Ascending aorta (tissue), 2 donors: ENCODE data around the gene VWA1. TPM values are rescaled to one million over a fixed set of nuclear protein-coding genes. Genes with fewer than 3 reads are reported as not detected.
"Not testable (repeated sequence)": the region's sequence is repeated elsewhere in the genome, so short reads cannot be mapped to it uniquely, and the experiment has no call there.

ENCODE experiments used
- DNase-seq, 2 donors: peaks; one replicate each; pipeline ENCODE4 v3.0.0-alpha.2; 2019; ENCODE audit warnings: low spot score in 2 of 2
- H3K27ac ChIP-seq, 2 donors: fragments of 200-600 bp; sonication (generic); one replicate each; pipeline ENCODE4 v1.5.1; 2016 to 2017; ENCODE audit warnings: mild to moderate bottlenecking in 1 of 2
- H3K27me3 ChIP-seq: fragments of 200-600 bp; sonication (generic); one replicate; pipeline ENCODE4 v1.5.1; 2017
- H3K36me3 ChIP-seq, 2 donors: fragments of 200-600 bp; sonication (generic); one replicate each; pipeline ENCODE4 v1.5.1; 2016
- H3K4me1 ChIP-seq, 2 donors: fragments of 200-600 bp; sonication (generic); one replicate each; pipeline ENCODE4 v1.5.1; 2016 to 2017; ENCODE audit warnings: mild to moderate bottlenecking in 1 of 2
- H3K4me3 ChIP-seq, 2 donors: fragments of 200-600 bp; sonication (generic); one replicate each; pipeline ENCODE4 v1.5.1; 2016 to 2017; ENCODE audit warnings: mild to moderate bottlenecking in 1 of 2
- H3K9me3 ChIP-seq, 2 donors: fragments of 200-600 bp; sonication (generic); one replicate each; pipeline ENCODE4 v1.5.1; 2016
- CTCF ChIP-seq, 3 experiments: fragments of 200-600 bp in 2 of 3; fragments of 450-650 bp in 1 of 3; sonication (generic) in 2 of 3; IDR thresholded peaks; one replicate each; pipeline ENCODE4 v1.5.1; 2016 to 2019; ENCODE audit warnings: antibody characterized with exemption in 3 of 3, mild to moderate bottlenecking in 1 of 3, moderate library complexity in 1 of 3
- intact Hi-C: fragments of 100-400 bp; cut with DNase I; formaldehyde crosslinking; loops from one replicate; pipeline ENCODE4 v1.15.1; 2023
- total RNA-seq: library from RNA; depleted of rRNA; stranded (reverse); fragments of >200 nt; gene quantifications from one replicate; pipeline ENCODE4 v1.1.0, GENCODE V29; 2016

The VWA1 gene
- total RNA-seq, 1 donor from 2014 or later: 79.0 TPM

DNA sequence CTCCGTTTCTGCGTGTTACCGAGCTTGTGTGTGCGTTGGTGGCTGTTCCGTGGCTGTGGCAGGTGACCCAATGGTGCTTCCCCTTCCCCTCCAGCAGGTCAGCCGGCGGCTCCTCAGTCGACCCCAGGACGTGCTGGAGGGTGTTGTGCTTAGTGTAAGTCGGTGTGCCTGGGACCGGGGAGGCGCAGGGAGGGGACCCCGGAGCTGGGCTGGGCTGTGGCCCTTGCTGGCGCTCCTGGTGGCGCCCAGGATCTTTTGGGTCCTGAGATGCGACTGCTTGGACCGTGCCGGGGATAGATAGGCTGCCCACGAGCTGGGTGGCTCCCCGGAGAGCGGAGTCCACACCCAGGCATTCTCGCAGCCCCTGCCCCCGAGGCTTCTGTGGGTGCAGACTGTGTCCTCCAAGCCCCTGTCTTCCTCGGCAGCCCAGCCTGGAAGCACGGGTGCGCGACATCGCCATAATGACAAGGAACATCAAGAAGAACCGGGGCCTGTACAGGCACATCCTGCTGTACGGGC lies 19.9 kb downstream of the VWA1 start:
- intact Hi-C loops: no loop called here
- Histone ChIP-seq H3K27me3 (no peaks in the 10 kb centered on the region), H3K4me1 (no peaks in the 10 kb centered on the region), H3K27ac (no peak overlapping the region), H3K36me3 (no peaks in the 10 kb centered on the region), H3K4me3 (no peak overlapping the region), H3K9me3 (no peaks in the 10 kb centered on the region)
- TF ChIP-seq CTCF (IDR thresholded peaks at IDR 0.05): no peak
- DNase-seq: no peak

DNA sequence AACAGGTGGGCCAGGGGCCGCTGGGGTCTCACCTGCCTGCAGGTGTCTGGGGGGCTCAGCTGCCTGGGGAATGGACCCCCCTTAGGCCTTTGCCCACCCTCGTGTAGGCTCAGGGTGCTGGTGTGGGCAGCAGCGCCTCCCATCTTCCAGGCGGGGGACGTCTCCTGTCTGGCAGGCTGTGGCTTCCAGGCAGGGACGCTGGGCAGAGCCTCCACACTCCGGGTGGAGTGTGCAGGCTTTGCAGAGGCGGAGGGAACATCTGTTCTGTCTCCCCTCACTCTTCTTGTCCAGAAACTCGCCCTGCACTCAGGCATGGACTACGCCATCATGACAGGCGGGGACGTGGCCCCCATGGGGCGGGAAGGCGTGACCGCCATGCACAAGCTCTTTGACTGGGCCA lies 20.4 kb downstream of the VWA1 start:
- H3K27ac ChIP-seq, H3K36me3 ChIP-seq, intact Hi-C loops, H3K4me1 ChIP-seq, H3K9me3 ChIP-seq, H3K27me3 ChIP-seq, DNase-seq, H3K4me3 ChIP-seq: not testable (repeated sequence)

GRCh38 chr1:1456683-1457255 lies 21.3 kb downstream of the VWA1 start:
- H3K36me3 ChIP-seq, H3K27ac ChIP-seq, H3K9me3 ChIP-seq, intact Hi-C loops, H3K4me3 ChIP-seq, DNase-seq, H3K4me1 ChIP-seq, H3K27me3 ChIP-seq: not testable (repeated sequence)

DNA sequence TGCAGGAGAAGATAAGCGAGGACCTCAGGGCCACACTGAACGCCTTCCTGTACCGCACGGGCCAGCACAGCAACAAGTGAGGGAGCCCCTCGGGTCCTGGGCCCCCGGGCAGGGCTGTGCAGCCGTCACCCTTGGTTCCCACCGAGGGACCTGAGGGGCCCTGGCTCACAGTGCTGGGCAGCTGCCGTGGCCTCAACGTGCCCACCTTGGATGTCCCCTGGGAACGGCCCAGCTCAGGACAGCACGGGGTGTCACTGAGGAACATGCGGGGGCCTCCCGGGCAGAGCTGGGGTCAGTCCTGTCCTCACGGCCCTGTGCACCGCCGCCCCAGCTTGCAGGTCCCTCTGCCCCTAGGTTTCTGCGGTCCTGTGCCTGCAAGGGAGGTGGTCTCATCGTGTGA lies 23.7 kb downstream of the VWA1 start:
- H3K27ac ChIP-seq, H3K4me1 ChIP-seq, H3K4me3 ChIP-seq, DNase-seq, H3K36me3 ChIP-seq, intact Hi-C loops, H3K9me3 ChIP-seq, H3K27me3 ChIP-seq: not testable (repeated sequence)

DNA sequence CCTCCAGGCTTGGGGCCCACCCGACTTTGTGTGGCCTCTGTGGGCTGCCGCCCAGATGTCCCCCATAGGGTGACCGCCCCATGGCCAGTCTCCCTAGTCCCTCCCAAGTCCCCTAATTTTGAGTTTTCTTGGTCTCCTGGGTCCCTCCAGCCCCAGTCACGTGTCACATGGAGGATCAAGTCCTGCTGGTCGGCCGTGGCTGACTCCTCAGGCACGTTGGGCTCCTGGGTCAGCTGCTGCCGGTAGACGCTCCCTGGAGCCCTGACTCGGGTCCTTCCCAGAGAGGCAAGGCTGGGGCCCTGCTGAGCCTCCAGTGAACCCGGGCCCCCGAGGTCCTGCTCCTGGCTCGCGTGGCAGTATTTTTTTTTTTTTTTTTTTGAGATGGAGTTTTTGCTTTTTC lies 24.2 kb downstream of the VWA1 start:
- H3K27ac ChIP-seq, H3K4me1 ChIP-seq, intact Hi-C loops, H3K36me3 ChIP-seq, DNase-seq, H3K4me3 ChIP-seq, H3K9me3 ChIP-seq, H3K27me3 ChIP-seq: not testable (repeated sequence)

DNA sequence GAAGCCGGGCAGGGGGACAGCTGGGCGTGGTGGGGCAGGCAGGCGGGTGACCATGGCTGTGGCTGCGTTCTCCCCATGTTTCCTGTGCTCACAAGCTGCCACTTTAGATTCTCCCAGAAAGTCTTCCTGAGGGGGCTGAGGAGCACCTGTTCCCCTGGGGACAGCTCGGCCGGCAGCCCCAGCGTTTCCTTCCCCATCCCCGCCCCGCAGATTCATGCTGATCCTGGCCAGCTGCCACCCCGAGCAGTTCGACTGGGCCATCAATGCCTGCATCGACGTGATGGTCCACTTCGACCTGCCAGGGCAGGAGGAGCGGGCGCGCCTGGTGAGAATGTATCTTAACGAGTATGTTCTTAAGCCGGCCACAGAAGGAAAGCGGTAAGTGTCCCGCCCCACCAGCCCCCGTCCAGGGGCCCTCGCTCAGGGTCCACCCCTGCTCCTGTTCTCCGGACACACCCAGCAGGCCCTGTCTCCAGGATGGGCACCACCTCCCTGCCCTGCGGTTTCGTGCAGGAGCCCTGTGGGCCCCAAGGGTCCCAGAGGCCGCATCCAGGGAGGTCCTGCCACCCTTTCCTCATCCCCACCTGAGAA lies 25.1 kb downstream of the VWA1 start:
- Histone ChIP-seq H3K9me3 (no peaks in the 10 kb centered on the region), H3K27me3 (no peaks in the 10 kb centered on the region), H3K27ac (no peak overlapping the region), H3K4me3 (no peak overlapping the region), H3K36me3 (no peaks in the 10 kb centered on the region), H3K4me1 (no peaks in the 10 kb centered on the region)
- TF ChIP-seq CTCF (IDR thresholded peaks at IDR 0.05): no peak
- intact Hi-C loops: no loop called here
- DNase-seq: no peak

DNA sequence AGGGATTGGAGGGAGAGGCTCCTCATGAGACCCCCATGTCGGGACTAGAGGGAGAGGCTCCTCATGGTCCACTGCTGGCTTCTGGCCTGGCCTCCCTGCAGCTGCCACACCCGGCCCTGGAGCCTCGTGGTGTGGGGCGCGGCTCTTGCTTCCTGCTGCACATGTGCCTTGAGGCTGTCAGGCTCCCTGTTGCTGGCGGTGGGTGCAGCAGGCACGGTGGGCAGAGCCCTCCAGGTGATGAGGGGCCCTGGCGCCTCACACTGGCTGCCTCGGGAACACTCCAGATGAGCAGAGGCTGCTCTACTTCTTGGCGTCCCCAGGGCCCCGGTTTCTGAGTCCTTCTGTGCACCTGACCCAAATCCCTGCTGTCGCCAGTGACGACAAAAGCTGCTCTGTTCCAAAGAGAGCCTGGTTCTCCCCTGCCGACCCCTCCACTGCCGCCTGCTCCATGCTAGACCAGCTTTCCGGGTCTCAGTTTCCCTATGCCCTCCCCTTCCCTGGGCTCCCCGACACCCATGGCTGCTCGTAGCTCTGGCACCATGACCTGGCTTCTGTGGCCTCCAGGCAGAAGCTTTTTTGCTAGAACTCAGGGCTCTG lies 26.3 kb downstream of the VWA1 start:
- no peak for DNase-seq
- TF ChIP-seq CTCF (IDR thresholded peaks at IDR 0.05): no peak
- Histone ChIP-seq H3K27me3 (no peaks in the 10 kb centered on the region), H3K36me3 (no peaks in the 10 kb centered on the region), H3K4me3 (no peak overlapping the region), H3K4me1 (no peaks in the 10 kb centered on the region), H3K9me3 (no peaks in the 10 kb centered on the region), H3K27ac (no peak overlapping the region)
- intact Hi-C loops: no loop called here
